Trophoblast cell (in vitro differentiated cells and primary cell): ENCODE results near the gene TRPM6.

Experiments
- DNase-seq, 2 donors: peaks; one replicate each; pipeline ENCODE4 v3.0.0-alpha.2; 2016
- H2AFZ ChIP-seq: 2 replicates; pipeline ENCODE4 v1.6.1; 2013; ENCODE audit warnings: low read length, moderate library complexity, mild to moderate bottlenecking; ENCODE audit not compliant: insufficient read depth, poor library complexity
- H2AK5ac ChIP-seq: 2 replicates; pipeline ENCODE4 v1.6.1; 2013; ENCODE audit warnings: mild to moderate bottlenecking, low read length
- H2BK120ac ChIP-seq: 2 replicates; pipeline ENCODE4 v1.6.1; 2013; ENCODE audit warnings: low read length, mild to moderate bottlenecking, moderate library complexity; ENCODE audit not compliant: insufficient read depth, poor library complexity
- H2BK12ac ChIP-seq: 2 replicates; pipeline ENCODE4 v1.6.1; 2013; ENCODE audit warnings: mild to moderate bottlenecking, low read length, moderate library complexity
- H2BK5ac ChIP-seq: 2 replicates; pipeline ENCODE4 v1.6.1; 2013; ENCODE audit warnings: low read length, low read depth, moderate library complexity, mild to moderate bottlenecking; ENCODE audit not compliant: poor library complexity
- H3K14ac ChIP-seq: 2 replicates; pipeline ENCODE4 v1.6.1; 2013; ENCODE audit warnings: mild to moderate bottlenecking, low read length
- H3K18ac ChIP-seq: 2 replicates; pipeline ENCODE4 v1.6.1; 2013; ENCODE audit warnings: mild to moderate bottlenecking, low read length
- H3K23ac ChIP-seq: 2 replicates; pipeline ENCODE4 v1.6.1; 2013; ENCODE audit warnings: low read length
- H3K27ac ChIP-seq: 2 replicates; pipeline ENCODE4 v1.5.1; 2013; ENCODE audit warnings: low read depth, mild to moderate bottlenecking, inconsistent platforms, low read length, moderate library complexity
- H3K27me3 ChIP-seq: 2 replicates; pipeline ENCODE4 v1.6.1; 2013; ENCODE audit warnings: inconsistent platforms, mild to moderate bottlenecking, low read length, moderate library complexity; ENCODE audit not compliant: insufficient read depth
- H3K36me3 ChIP-seq, 2 experiments: 1 replicate in 1 of 2; 2 replicates in 1 of 2; pipeline ENCODE4 v1.6.1; 2013; ENCODE audit warnings: low read length in 2 of 2, mild to moderate bottlenecking in 2 of 2, moderate library complexity in 1 of 2; ENCODE audit not compliant: insufficient read depth in 2 of 2, control insufficient read depth in 1 of 2
- H3K4ac ChIP-seq: 2 replicates; pipeline ENCODE4 v1.6.1; 2013; ENCODE audit warnings: low read depth, mild to moderate bottlenecking, low read length, moderate library complexity
- H3K4me1 ChIP-seq, 2 experiments: 1 replicate in 1 of 2; 2 replicates in 1 of 2; pipeline ENCODE4 v1.6.1; 2013; ENCODE audit warnings: low read length in 2 of 2, mild to moderate bottlenecking in 2 of 2, moderate library complexity in 1 of 2; ENCODE audit not compliant: insufficient read depth in 2 of 2, control insufficient read depth in 1 of 2
- H3K4me2 ChIP-seq: 2 replicates; pipeline ENCODE4 v1.6.1; 2013; ENCODE audit warnings: inconsistent platforms, mild to moderate bottlenecking, low read length, moderate library complexity
- H3K4me3 ChIP-seq: 2 replicates; pipeline ENCODE4 v1.5.1; 2013; ENCODE audit warnings: mild to moderate bottlenecking, low read depth, low read length, inconsistent platforms
- H3K79me1 ChIP-seq: one replicate; pipeline ENCODE4 v1.6.1; 2013; ENCODE audit warnings: low read length
- H3K79me2 ChIP-seq: 2 replicates; pipeline ENCODE4 v1.6.1; 2013; ENCODE audit warnings: low read length, mild to moderate bottlenecking; ENCODE audit not compliant: control insufficient read depth, insufficient read depth, poor library complexity
- H3K9ac ChIP-seq: 2 replicates; pipeline ENCODE4 v1.6.1; 2013; ENCODE audit warnings: mild to moderate bottlenecking, low read length
- H3K9me3 ChIP-seq: 2 replicates; pipeline ENCODE4 v1.6.1; 2013; ENCODE audit warnings: low read depth, mild to moderate bottlenecking, control low read depth, inconsistent platforms, low read length; ENCODE audit not compliant: insufficient read depth
- H4K12ac ChIP-seq: 2 replicates; pipeline ENCODE4 v1.6.1; 2013; ENCODE audit warnings: low read depth, mild to moderate bottlenecking, low read length, moderate library complexity
- H4K8ac ChIP-seq: 2 replicates; pipeline ENCODE4 v1.6.1; 2013; ENCODE audit warnings: low read depth, mild to moderate bottlenecking, low read length, moderate library complexity
- H4K91ac ChIP-seq: one replicate; pipeline ENCODE4 v1.6.1; 2013; ENCODE audit warnings: low read depth, mild to moderate bottlenecking, low read length, moderate library complexity
- WGBS: extraction: QIAGEN DNeasy Blood & Tissue Kit; methylation state at CpG from one replicate; pipeline ENCODE4 v1.1.7; 2013; ENCODE audit warnings: missing lambda C conversion rate; ENCODE audit not compliant: insufficient read length, insufficient coverage; ENCODE audit errors: extremely low coverage; 5-methylcytosine and 5-hydroxymethylcytosine counted together

TRPM6 gene

GRCh38 chr9:74821636-74822035 is 66.1 kb downstream of the TRPM6 start:
- Histone ChIP-seq H2BK5ac (no peak overlapping the region), H3K27ac (no peak overlapping the region), H3K4me1 (no peaks in the 10 kb centered on the region), H3K14ac (no peak overlapping the region), H3K23ac (no peak overlapping the region), H3K9ac (no peak overlapping the region), H2BK12ac (no peak overlapping the region), H3K27me3 (no peaks in the 10 kb centered on the region), H3K79me1 (no peaks in the 10 kb centered on the region), H3K4ac (no peak overlapping the region), H2AFZ (no peak overlapping the region), H3K4me3 (peak overlapping the region; percentile 57), H4K12ac (no peak overlapping the region), H2AK5ac (no peak overlapping the region), H3K36me3 (no peaks in the 10 kb centered on the region), H2BK120ac (no peak overlapping the region), H3K4me2 (no peak overlapping the region), H4K91ac (no peak overlapping the region), H3K18ac (no peak overlapping the region), H3K9me3 (no peaks in the 10 kb centered on the region), H3K79me2 (no peaks in the 10 kb centered on the region), H4K8ac (no peak overlapping the region)
- DNase-seq = no peak
- WGBS = no CpG with 5 or more reads among the region's 8 CpGs

GRCh38 chr9:74817816-74818215 is 69.9 kb downstream of the TRPM6 start:
- H4K12ac ChIP-seq = no peak overlapping the region
- no peaks in the 10 kb centered on the region for H3K36me3 ChIP-seq
- no peak overlapping the region for H3K27ac ChIP-seq
- H3K14ac ChIP-seq = no peak overlapping the region
- no peaks in the 10 kb centered on the region for H3K79me2 ChIP-seq
- no peak overlapping the region for H3K23ac ChIP-seq
- H3K9me3 ChIP-seq = no peaks in the 10 kb centered on the region
- H3K79me1 ChIP-seq = no peaks in the 10 kb centered on the region
- no peak overlapping the region for H3K18ac ChIP-seq
- no peak overlapping the region for H3K4me2 ChIP-seq
- no peaks in the 10 kb centered on the region for H3K27me3 ChIP-seq
- no peak overlapping the region for H2AK5ac ChIP-seq
- no peak overlapping the region for H3K4me3 ChIP-seq
- no peaks in the 10 kb centered on the region for H3K4me1 ChIP-seq
- H3K9ac ChIP-seq = no peak overlapping the region
- H3K4ac ChIP-seq = no peak overlapping the region
- no peak overlapping the region for H2BK12ac ChIP-seq
- no peak overlapping the region for H2AFZ ChIP-seq
- no CpG with 5 or more reads among the region's 2 CpGs for WGBS
- no peak overlapping the region for H2BK120ac ChIP-seq
- H4K91ac ChIP-seq = no peak overlapping the region
- H2BK5ac ChIP-seq = no peak overlapping the region
- no peak overlapping the region for H4K8ac ChIP-seq
- DNase-seq = no peak

- DNase-seq = no peak
- Histone ChIP-seq H3K79me2 (no peaks in the 10 kb centered on the region), H3K27ac (no peak overlapping the region), H2AFZ (no peak overlapping the region), H3K79me1 (no peaks in the 10 kb centered on the region), H3K18ac (no peak overlapping the region), H3K23ac (no peak overlapping the region), H2BK5ac (no peak overlapping the region), H3K4ac (no peak overlapping the region), H2BK12ac (no peak overlapping the region), H4K8ac (no peak overlapping the region), H3K4me3 (no peak overlapping the region), H4K12ac (no peak overlapping the region), H2BK120ac (no peak overlapping the region), H2AK5ac (no peak overlapping the region), H3K4me1 (no peaks in the 10 kb centered on the region), H3K27me3 (no peaks in the 10 kb centered on the region), H3K14ac (no peak overlapping the region), H4K91ac (no peak overlapping the region), H3K4me2 (no peak overlapping the region), H3K9me3 (no peaks in the 10 kb centered on the region), H3K9ac (no peak overlapping the region), H3K36me3 (no peaks in the 10 kb centered on the region)
- no CpG with 5 or more reads among the region's 9 CpGs for WGBS
These were observed 70.4 kb downstream of the TRPM6 start for GRCh38 chr9:74817281-74817810.

GRCh38 chr9:74810200-74810599 is 77.5 kb downstream of the TRPM6 start:
- Histone ChIP-seq H3K4ac (no peak overlapping the region), H2BK120ac (no peak overlapping the region), H3K79me2 (no peaks in the 10 kb centered on the region), H3K14ac (no peak overlapping the region), H3K27ac (no peak overlapping the region), H2BK12ac (no peak overlapping the region), H3K79me1 (no peaks in the 10 kb centered on the region), H3K9ac (no peak overlapping the region), H4K91ac (no peak overlapping the region), H4K12ac (no peak overlapping the region), H2AK5ac (no peak overlapping the region), H3K18ac (no peak overlapping the region), H3K4me3 (no peak overlapping the region), H3K23ac (no peak overlapping the region), H2BK5ac (no peak overlapping the region), H3K9me3 (no peaks in the 10 kb centered on the region), H3K4me1 (no peaks in the 10 kb centered on the region), H3K36me3 (no peaks in the 10 kb centered on the region), H3K27me3 (no peaks in the 10 kb centered on the region), H2AFZ (no peak overlapping the region), H3K4me2 (no peak overlapping the region), H4K8ac (no peak overlapping the region)
- DNase-seq = no peak
- no CpG with 5 or more reads among the region's 2 CpGs for WGBS
